HG03066 (cell line): ENCODE data around the gene STK11.
"Not testable (repeated sequence)": the region's sequence is repeated elsewhere in the genome, so short reads cannot be mapped to it uniquely, and the experiment has no call there.

Experiments
- ATAC-seq: cut with Tn5 transposase; IDR thresholded peaks from one replicate; pipeline ENCODE4 v1.9.1; 2021; ENCODE audit warnings: low read depth; ENCODE audit not compliant: unreplicated experiment

Gene STK11

DNA sequence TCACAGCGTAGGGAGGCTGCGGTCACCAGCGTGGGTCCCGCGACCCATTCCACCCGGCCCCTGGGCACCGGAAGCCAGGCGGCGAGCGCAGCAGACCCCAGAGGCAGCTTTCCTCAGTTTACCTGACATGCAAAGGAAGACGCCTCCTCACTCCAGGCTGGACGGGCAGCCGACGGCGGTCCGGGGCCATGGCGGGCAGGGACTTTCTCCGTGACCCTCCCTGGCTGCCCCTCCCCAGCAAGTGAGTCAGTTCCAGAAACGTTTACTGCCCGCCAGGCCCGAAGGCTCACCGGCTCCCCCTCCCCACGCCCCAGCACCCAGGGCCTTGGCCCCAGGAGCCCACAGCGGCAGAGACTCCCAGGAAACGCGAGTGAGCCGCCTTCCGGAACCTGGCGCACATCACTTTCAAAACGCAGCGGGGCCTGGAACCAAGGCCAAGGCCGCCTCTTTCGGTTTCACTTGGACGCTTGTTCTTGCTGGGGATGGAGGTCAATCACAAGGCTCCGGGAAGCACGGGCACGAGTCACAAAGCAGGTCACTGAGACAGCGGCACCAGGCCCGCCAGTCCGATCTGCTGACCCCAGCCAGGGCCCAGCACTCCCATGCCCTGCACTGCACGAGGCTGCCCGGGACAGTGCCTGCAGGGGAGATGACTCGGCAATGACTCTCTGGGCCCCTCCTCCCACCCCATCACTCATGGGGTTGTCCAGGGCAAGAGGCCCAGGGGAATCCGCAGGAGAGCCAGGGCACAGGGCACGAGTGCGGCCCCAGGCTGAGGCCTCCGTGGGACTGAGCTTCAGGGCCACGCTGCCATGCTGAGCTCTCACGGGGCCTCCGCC lies 36.8 kb upstream of the STK11 start:
- no peak for ATAC-seq

DNA sequence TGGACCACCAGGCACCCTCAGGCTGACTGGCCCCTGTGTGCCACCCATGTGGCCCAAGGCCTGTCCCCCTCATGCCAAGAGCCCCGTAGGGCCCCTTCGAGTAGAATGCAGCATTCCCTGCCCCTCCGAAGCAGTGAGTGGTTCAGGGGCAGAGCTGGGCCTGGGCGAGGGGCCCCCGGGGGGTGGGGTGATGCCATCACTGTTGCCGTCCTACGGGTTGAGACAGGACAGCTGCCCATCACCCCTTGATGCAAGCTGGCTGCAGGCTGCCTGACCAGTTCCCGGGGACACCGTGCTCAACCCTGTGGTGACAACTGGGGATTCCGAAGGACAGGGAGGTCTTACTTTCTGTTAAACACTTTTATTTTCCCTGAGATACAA lies 36.2 kb upstream of the STK11 start:
- ATAC-seq: no peak

DNA sequence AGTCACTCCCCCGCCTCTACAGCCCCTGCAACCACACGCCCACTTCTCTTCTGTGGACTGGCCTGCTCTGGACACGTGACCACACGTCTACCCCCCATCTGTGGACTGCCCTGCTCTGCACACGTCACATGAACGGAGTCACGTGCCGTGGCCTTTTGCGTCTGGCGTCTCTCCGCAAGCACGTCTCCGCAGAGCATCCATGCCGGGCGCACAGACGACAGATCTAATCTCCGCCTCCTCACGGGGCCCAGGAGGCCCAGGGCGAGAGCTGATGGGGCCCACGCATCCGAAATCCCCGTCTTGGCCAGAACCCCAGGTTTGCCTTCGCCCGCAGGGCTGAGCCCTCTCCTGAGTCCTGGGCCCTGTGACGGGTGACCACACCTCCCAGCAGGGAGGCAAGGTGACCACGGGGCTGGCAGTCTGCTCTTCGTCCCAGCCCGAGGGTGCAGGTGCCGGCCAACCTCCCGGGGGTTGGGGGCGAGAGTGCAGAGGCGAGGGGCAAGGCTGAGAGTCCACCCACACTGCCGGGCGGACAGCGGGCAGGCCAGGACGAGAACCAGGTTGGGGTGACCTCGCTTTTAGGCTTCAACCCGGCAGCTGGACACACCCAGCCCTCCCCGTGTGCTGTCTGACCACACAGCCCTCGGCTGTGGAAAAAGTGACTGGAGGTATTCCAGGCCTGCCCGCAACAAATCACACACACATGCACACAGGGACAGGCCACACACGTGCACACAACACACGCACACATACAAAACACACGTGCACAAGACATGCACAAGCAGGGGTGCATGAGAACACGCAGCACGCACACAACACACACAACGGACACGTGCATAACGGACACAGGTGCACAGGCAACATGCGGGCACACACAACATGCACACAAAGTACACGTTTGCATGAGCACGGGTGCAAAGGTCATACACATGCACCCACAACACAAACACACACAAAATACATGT lies 35.4 kb upstream of the STK11 start:
- ATAC-seq: no peak

DNA sequence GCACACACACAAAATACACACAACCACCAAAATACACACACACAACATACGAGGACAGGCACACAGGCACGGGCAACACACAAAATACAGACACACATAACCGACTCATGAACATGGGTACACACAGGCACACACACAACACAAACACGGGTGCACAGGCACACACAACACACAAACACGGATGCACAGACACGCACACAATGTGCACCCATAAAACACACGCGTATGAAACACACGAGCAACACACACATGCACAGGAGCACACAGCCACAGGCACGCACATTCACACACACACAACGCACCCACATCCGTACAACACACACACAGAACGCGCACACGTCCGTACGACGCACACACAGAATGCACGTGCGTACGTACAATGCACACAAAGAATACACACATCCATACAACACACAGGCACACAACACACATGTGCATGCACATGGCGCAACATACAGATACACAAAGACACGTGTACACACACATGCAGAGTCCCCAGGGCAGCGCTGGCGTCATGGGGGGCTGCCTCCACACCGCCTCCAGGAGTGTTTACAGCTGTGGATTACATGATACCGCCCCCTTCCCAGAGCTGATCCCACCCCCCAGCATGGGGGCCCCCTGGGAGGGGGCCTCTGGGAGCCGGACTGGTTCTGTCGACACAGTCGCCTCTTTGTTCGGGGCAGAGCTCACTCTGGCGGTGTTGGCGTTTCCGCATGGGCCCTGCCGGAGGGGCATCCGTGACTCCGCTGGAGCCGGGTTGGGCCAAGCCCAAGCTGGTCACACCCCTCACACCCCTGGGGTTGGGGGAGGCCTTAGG lies 34.4 kb upstream of the STK11 start:
- ATAC-seq: no peak

DNA sequence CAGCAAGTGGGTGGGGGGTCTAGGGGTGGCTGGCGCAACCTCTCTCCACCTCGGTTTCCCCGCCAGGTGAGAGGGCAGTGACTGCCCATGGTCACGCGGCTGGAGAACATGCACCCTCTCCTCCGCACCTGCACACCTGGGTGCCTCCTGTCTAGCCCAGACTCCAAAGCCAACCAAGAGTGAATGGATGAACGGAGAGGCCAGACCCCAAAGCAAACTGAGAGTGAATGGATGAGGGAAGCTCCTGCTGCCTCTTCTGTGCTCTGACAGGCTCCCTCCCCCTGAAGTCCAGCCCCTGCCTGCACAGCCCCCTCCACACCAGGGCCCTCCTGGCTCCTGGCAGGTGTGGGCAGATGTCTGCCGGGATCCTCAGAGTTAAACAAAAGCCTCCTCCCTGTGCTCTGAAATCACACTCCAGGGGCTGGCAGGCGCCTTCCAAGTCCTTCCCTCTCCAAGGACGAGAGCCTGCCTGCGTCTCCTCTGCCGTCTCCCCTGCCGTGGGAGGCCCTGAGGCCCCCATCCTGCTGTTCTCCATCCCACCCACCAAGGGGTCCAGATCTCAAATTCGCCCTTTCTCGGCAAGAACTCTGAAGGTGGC lies 33.7 kb upstream of the STK11 start:
- no peak for ATAC-seq

DNA sequence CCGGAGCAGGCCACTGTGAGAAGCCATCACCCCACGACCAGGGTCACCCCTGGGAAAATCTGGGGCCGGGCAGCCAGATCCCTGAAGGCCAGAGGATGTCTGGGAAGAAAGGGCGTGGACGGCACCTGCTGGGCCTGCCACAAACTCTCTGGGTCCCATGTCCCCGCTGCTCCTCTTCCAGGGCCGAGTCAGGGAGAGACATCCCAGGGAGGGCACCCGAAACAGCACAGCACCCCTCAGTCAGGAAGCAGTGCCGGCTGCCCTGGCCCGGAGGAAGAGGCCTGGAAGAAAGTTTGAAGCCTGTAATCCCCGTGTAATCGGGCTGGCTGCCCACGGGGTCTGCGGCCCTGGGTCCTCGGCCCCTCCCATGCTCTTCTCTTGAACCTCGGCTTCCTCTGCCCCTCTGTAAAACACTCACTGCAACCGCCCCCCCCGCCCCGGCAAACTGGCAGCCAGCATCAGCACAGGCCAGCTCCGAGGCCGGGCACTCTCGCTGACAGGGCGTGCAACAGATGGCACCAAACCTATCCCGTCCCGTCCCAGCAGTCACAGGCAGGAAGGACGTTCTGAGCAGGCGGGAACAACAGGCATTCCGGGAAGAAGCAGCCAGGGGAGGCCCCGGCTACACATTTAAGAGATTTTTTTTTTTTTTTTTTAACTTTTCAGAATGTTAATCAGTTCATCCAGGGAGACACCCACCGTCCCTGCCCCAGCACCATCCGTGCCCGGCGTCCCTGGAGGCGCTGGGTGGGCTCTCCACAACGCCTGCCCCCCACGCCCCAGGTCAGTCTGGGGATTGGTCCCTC lies 33.0 kb upstream of the STK11 start:
- no peak for ATAC-seq

DNA sequence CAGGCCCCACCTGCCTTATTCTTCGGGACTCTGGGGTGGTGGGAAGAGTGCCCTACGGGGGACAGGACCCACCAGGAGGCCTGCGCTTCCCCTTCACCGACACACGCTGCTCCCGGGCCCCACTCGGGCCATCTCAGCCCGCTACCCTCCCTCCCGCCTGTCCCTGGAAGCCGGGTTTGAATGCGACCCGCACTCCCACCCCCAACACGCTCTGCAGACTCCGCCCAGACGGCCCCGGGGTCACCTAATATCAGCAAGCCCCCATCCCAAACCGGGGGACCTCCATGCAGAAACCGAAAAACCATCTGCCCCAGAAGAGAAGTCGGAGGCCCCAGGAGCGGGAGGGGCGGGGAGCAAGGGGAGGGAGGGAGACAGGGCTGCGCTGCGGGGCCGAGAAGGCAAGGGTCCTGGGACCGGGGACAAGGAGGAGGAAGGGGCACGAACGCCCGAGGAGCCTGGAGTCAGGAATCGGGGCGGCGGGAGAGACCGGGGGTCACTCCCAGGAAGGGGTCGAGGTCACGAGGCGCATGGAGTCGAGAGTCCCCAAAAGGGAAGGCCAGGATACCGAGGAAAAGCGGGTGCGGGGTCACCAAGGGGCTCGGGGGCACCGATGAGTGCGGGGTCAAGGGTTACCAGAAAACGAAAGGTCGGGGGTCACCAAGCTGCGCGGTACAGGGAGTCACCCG lies 32.3 kb upstream of the STK11 start:
- ATAC-seq: no peak

DNA sequence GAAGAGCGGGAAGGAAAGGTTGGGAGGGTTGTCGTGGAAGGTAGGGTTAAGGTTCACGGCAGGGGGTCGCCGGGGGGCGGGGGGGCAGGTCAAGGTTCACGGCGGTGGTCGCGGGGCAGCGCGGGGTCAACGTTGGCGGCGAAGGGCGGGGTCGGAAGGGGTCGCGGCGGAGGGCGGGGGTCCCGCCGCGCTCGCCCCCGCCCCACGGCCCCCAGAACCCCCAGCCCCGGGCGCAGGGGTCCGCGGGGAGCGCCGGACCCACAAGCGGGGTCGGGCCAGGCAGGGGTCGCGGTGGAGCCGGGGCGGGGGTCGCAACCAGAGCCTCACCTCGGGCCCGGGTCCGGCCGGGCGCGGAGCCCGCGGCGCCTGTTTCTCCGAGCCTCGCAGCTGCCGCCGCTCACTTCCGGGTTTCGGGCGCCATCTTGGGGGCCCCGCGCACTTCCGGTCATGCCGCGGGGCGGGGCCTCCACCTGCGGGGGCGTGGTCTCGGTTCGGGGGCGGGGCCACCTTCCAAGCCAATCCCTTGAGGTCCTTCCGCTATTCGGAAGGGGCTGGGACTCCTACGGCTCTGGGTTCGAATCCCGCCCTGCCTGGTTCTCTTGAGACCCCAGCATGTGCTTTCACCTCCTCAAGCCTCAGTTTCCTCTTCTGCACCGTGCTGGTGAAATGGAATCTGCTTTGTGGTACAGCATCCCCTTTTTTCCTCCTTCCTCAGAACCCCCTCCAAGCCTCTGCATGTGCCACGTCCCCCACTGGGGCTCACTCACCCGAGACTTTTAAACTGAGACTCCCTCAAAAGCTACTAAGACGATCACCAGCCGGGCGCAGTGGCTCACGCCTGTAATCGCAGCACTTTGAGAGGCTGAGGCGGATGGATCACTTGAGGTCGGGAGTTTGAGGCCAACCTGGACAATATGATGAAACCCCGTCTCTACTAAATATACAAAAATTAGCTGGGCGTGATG lies 31.5 kb upstream of the STK11 start, which contains the start of gene SBNO2:
SBNO2 (minus strand) TSS at position 424 of the 965 bp plus-strand sequence. CDS start 19,992 bp downstream, outside the sequence.
- ATAC-seq: no peak

DNA sequence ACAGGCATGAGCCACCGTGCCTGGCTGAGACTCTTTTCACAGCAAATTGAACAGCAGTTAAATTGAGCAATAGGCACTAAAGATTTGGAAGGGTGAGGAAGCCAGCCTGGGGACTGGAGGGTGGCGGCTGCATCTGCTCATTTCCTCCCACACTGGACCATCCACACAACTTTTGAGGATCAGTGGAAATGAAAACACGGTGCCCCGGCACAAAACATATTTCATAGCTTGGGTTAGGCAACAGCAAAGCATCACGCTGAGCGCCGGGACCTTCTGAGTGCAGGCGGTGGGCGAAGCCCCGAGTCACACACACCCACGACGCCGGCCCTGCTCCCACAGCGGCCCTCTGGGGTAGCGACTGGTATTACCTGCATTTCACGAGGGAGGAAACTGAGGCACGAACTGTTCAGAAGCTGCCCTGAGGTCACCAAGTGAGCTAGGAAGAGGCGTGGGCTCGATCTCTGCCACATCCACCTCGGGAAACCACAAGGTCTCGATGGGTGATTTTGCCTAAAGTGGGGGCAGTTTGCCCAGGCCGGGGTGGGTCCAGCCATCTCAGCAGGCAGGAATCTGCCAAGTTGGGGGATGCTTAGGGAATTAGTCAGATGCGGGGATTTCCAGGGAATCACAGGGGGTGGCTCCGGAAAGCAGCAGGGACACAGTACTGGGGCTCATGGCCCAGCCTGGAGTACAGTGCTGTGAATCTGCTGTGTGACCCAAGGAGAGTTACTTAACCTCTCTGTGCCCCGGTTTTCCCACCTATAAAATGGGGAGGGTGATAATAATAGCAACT lies 28.1 kb upstream of the STK11 start:
- ATAC-seq: no peak

DNA sequence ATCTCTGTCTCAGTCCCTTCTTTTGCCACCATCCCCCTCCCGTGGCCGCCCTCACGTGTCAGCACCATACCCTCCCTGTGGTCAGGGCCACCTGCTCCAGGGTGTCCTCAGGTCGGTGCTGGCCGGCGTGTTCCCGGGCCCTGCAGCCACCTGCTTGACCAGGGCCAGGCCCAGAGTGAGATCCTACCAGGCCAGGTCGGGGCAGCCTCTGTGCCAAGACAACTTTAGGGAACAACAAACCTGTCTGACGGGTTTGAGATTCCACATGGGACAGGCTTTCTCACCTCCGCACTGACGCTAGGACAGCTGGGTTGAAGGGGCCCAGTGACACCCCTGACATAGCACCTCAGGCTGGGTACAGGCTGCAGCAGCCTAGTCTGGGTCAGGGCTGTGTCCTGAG lies 24.0 kb upstream of the STK11 start:
- ATAC-seq: no peak

DNA sequence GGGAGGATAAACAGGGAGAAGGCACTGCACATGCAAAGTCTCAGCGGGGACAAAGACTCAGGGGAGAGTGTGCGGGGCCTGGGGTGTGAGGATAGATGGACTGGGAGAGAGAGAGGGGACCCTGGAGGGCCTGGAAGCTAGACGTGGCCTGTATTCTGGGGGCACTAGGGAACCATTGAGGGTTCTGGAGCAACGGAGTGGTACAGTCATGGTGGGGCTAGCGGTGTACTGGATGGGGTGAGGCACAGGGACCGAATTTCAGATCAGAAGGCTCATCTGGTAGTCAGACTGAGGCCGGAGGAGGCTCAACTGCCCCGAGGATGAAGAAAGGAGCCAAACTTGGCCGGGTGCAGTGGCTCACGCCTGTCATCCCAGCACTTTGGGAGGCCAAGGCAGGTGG lies 23.5 kb upstream of the STK11 start:
- no peak for ATAC-seq

DNA sequence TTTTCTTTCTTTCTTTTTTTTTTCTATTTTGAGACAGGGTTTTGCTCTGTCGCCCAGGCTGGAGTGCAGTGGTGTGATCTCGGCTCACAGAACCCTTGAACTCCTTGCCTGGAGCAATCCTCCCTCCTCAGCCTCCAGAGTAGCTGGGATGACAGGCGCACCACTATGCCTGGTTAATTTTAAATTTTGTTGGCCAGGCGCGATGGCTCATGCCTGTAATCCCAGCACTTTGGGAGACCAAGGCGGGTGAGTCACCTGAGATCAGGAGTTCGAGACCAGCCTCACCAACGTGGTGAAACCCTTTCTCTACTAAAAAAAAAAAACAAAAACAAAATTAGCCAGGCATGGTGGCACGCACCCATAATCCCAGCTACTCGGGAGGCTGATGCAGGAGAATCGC lies 22.9 kb upstream of the STK11 start:
- ATAC-seq: no peak

DNA sequence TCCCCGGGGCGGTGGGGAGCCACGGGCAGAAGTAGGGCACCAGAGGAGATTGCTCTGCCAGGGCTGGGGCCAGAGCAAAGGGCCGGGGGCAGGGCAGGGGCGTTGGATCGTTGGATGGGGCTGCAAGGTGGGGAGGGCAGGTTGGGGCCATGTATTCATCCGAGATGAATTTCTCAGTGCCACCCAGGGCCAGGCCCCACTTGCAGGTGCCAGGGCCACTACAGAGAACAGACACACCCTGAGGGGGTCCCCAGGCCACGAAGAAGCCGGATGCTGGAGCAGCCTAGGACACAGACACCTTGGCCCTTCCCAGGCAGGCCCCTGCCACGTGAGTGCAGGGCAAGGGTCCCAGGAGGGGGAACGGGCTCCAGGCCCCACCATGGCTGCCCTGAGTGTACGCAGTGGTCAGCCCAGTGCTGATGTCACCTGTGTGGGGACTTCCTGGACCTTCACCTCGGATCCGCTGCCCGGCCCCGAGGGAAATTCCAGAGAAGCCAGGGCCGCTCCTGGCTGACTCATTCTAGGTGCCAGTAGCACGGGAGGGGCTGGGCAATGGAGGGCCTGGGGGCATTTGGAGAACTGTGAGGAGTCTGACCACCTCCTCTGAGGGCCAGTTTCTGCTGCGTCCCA lies 21.9 kb upstream of the STK11 start:
- no peak for ATAC-seq

DNA sequence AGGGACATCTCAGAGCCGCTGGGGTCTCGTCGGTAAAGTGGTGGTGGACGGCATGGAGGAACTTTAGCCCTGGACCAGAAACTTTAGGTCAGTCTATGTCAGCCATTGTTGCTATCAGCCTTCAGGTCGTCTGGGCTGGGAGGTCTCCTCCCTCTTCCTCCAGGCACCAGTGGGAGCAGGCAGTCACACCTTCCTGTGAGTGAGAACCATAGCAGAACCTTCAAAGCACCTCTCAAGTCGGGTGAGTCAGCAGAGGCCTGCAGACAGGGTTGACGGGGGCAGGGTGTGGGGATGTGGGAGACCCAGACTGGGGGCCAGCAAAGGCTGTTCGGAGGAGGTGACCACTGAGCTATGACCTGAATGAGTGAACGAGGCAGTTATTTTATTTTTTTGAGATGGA lies 16.2 kb upstream of the STK11 start:
- no peak for ATAC-seq

DNA sequence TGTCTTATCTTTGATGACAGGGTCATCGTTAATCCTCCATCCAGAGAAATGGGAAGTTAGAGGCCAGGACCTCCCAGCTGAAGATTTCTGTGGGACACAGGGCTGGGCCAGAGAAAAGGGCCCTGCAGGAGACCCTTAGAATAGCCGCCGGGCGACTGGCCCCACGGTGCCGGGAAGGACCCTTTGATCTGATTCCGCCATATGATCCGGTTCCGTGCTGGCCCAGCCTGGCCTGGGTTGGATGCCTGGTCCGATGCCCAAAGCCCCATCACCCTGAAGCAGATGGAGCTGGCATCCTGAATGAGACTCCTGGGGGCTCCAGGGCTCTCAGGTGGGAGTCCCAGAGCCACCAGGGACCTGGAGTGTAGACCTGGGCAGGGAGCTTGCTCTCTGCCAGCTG lies 6.0 kb upstream of the STK11 start:
- ATAC-seq: no peak

DNA sequence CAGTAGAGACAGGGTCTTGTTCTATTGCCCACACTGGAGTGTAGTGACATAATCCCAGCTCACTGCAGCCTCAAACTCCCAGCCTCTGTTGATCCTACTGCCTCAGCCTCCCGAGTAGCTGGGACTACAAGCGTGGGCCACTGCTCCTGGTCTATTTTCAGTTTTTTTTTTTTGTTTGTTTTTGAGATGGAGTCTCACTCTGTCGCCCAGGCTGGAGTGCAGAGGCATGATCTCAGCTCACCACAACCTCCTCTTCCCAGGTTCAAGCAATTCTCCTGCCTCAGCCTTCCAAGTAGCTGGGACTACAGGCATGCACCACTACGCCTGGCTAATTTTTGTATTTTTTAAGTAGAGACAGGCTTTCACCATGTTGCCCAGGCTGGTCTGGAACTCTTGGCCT lies 5.0 kb upstream of the STK11 start:
- ATAC-seq: not testable (repeated sequence)
